GM18511 (cell line): ENCODE results near the gene NUDCD3.

Source experiments
- ATAC-seq: cut with Tn5 transposase; IDR thresholded peaks from one replicate; pipeline ENCODE4 v1.9.1; 2021; ENCODE audit warnings: mild to moderate bottlenecking, moderate library complexity; ENCODE audit not compliant: unreplicated experiment

NUDCD3 gene

GRCh38 chr7:44385434-44386138 is 104.9 kb downstream of the NUDCD3 start:
- ATAC-seq = no peak

DNA sequence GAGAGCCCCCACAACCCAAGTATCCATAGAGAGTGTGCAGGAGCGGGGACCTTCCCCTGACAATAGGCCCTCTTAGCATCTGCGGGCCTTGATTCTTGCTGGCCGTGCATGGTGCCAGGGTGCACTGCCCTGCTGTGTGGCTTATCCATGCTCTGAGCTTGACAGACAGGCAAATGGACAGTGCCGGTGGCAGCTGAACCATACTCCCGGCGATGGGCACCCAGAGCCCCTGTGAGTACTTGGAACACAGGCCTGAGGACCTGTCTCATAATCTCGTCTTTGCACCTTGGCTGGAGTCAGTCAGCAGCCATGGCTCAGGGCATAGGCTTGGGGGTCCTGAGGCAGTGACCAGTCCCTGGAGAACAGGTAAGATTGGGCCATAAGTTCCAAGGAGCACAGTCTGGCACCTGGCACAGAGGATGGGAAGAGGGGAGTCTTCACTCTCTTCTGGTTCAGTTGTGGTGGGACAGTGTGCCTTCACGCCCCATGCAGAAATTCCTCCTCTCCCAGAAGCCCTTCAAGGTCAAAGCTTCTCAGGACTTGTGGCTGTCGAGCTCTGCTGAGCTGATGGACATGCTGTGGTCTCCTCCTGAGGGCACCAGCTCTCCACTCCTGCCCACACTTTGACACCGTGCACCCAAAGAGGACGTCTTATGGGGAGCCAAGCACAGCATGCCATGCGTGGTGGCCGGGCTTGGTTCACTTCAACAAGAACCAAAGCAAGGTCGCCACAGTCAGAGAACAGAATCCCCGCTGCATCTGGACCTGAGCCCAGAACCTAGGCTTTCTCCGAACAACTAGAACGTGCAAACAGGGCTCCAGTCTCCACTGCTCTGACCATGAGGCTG is 105.6 kb downstream of the NUDCD3 start:
- ATAC-seq = no peak

DNA sequence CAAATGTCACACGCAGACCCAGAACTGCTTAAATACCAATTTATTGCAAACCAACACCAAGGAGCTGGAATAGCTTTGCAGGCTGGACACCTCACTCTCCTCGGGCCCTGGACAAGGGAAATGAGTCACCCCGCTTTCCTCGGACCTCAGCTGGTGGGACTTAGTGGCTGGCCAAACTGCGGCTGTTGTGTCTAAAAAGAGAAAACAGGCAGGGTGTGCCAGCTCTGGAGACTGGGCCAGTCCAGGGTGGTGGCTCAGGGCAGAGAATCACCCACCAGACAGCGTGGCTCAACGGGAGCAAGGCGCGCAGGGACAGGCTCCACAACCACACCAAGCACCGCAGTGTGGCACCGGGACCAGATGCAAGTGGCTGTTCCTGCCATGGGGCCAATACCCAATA is 106.9 kb downstream of the NUDCD3 start:
- ATAC-seq = no peak

DNA sequence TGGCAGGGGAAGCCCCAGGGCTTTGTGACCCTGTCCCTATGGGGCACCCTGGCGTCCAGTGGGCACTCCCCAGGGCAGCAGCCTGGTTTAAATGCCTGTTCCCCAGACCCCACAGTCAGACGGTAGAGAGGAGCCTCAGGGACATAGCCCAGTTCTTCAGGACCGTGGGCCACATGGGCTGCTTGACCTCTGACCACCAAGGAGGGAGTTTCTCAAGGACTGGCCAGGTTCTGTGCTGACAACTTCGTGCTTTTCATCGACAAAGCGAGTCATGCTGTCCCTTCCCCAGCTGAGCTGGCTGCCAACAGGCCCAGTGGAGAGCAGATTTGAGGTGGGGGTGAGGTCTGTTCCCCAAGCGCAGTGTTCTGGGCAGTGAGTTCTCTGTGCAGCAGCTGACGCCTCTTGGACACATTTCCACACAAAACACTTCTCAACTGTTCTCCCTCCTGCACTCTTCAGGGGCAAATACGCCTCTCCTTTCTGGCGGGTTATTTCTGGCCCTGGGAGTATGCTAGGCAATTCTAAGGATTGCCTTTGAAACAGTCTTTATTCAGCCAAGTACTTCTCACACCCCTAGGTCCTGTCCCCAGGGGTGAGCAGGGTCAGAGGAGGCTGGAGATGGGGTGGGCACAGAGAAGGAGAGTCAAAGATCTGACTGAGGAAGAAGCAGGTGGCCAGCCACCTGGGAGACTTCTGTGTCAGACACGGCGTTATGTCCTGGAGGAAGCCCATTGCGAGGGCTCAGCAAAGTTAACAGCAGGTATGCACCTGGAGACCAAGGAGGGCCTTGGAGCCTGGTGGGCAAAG is 107.8 kb downstream of the NUDCD3 start:
- ATAC-seq = no peak

GRCh38 chr7:44381494-44382220 is 108.8 kb downstream of the NUDCD3 start:
- ATAC-seq = no peak

- no peak for ATAC-seq
These were observed 109.5 kb downstream of the NUDCD3 start for GRCh38 chr7:44380831-44381493.

DNA sequence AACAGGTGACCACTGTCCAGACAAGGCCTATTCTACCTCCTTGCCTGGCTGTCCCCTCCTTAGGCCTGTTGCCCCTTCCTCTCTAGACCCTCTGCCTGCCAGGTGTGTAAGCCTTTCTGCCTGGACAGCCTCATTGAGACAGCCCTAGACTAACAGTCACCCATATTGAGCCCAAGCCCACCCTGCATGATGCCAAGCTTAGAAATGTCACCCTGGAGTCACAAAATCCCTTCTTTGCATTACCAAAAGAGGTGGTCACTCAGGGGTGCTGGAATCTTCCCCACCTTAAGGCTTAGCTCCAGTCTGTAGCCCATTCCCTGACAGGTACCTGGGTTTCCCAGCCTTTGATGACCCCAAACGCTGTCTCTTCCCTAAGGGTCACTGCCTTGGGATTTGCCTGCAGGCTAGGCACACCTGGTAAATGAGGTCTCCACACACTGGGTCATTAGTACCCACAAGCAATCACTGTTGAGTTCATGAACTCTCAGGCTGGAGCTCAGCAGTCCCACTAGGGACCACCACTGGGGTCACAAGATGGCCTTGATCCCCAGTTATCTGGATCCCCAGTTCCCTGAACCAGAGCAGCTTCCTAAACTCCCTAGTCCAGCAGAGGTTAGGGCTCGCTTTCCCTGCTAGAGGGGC is 110.1 kb downstream of the NUDCD3 start:
- no peak for ATAC-seq

- no peak for ATAC-seq
These were observed 110.9 kb downstream of the NUDCD3 start for GRCh38 chr7:44379366-44380188.

- ATAC-seq = no peak
These were observed 111.7 kb downstream of the NUDCD3 start for GRCh38 chr7:44378744-44379143.

DNA sequence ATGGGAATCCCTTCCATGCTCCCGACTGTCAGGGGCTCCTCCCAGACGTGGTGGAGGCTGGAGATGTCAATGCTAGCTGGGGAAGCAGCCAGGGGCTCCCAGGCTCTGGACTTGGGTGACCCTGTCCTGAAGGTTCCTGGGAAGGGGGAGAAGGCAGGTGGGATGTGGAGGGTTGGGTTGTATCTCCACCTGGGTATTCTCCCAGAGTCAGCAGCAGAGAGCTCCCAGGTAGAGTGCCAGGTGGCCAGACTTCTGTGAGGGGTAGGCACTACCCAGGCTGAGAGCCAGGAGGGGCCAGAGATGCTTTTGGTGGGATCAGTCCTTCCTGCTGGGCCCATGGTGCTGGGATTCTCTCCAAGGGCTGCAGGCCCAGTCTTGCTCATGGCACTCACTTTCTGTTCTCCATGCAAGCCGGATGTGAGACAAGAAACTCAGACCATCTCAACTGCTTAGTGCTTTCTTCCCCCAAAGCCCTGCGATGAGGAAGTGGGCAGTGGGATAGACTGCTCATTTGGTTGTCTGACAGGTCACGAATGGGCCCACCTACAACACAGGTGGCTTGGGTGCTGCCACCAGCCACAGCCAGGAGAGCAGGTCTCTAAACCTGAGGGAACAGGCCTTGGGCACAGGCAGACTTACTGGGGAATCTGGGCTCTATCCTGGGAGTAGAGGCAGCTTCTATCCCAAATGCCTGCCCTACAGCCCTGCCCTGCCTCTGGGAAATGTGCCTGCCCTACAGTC is 112.6 kb downstream of the NUDCD3 start:
- peak; percentile 85 for ATAC-seq

DNA sequence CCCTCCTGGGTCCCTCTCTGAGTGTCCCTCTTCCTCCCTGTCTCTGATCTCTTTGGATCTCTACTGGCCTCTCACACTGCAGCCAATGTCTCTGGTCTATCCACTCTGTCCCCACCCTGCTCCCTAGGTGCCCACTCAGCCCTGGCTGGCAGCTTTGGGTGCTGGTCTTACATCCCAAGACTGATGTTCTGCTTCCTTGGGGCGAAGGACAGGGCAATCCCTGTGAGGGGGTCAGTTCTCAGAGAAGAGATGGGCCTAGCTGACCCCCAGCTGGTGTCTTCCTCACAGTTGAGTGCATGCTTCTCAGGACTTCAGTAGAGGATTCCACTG is 113.4 kb downstream of the NUDCD3 start:
- no peak for ATAC-seq

GRCh38 chr7:44376429-44377133 is 113.9 kb downstream of the NUDCD3 start:
- no peak for ATAC-seq

GRCh38 chr7:44375926-44376342 is 114.5 kb downstream of the NUDCD3 start:
- no peak for ATAC-seq

- no peak for ATAC-seq
These were observed 115.2 kb downstream of the NUDCD3 start for GRCh38 chr7:44375236-44375699.

GRCh38 chr7:44374007-44374763 is 116.3 kb downstream of the NUDCD3 start:
- no peak for ATAC-seq

DNA sequence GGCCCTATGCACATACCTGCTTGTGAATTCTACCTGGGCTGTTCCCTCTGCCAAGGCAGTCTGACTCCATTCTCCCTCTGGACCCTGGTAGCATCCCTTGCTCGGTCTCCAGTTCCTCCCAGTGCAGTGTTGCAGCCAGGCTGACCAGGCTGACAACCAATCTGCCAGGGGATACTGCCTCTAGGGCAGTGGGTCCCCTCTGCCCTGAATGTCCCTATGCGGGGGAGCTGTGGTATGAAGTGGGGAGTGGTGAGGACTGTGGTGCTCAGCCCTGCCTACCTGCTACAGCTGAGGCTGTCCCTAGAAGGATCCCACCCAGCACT is 117.1 kb downstream of the NUDCD3 start:
- ATAC-seq = no peak
